Activated CD8-positive, alpha-beta T cell treated with anti-CD3 and anti-CD28 coated beads, Interleukin-2, amount 10 ng/mL, durations not matched to agents 7 days and 5 days (primary cell): ENCODE measurements around the gene GCNT3. TPM values are rescaled to one million over a fixed set of nuclear protein-coding genes. Genes with fewer than 3 reads are reported as not detected.

Experiments used
- ATAC-seq: fragments of 150-1000 bp; cut with Tn5 transposase; one replicate; pipeline ENCODE4 v1.10.0; 2021; ENCODE audit warnings: moderate library complexity
- CTCF ChIA-PET: fragments of 350-600 bp; sonication (Branson Sonifier 250); formaldehyde crosslinking; loops from one replicate; lab custom pipeline; 2021; ENCODE audit warnings: antibody characterized with exemption; lab: Charles Lee
- POLR2A ChIA-PET: fragments of 350-600 bp; sonication (Branson Sonifier 250); formaldehyde crosslinking; loops from one replicate; lab custom pipeline; 2021; ENCODE audit warnings: antibody characterized with exemption; lab: Charles Lee
- DNase-seq: peaks from one replicate; pipeline ENCODE4 v3.0.0-alpha.2; 2020
- H3K27ac Mint-ChIP-seq: one replicate; pipeline ENCODE4 v1.8.0; 2021; ENCODE audit warnings: mild to moderate bottlenecking, mixed read lengths
- H3K27me3 Mint-ChIP-seq: one replicate; pipeline ENCODE4 v1.8.0; 2021; ENCODE audit warnings: low read depth, mixed read lengths
- H3K36me3 Mint-ChIP-seq: one replicate; pipeline ENCODE4 v1.8.0; 2021; ENCODE audit warnings: low read depth, mixed read lengths
- H3K4me1 Mint-ChIP-seq: one replicate; pipeline ENCODE4 v1.8.0; 2021; ENCODE audit warnings: low read depth, mixed read lengths
- H3K4me3 Mint-ChIP-seq: one replicate; pipeline ENCODE4 v1.8.0; 2021; ENCODE audit warnings: mild to moderate bottlenecking, mixed read lengths
- H3K9me3 Mint-ChIP-seq: one replicate; pipeline ENCODE4 v1.8.0; 2022; ENCODE audit warnings: mixed read lengths; ENCODE audit not compliant: insufficient read depth
- total RNA-seq, 2 experiments: library from RNA; stranded (reverse); gene quantifications; one replicate each; pipeline ENCODE4 v1.2.3, GENCODE V29; 2021

GCNT3 gene
- total RNA-seq, 2 experiments from 2014 or later, result not detected

GRCh38 chr15:59591356-59591755 is 20.2 kb upstream of the GCNT3 start:
- peaks cover 13% of the 10 kb centered on the region for H3K27me3 Mint-ChIP-seq
- no peaks in the 10 kb centered on the region for H3K9me3 Mint-ChIP-seq
- peaks cover 18% of the 10 kb centered on the region for H3K4me1 Mint-ChIP-seq
- POLR2A ChIA-PET, result no interaction called here
- no peak overlapping the region for H3K4me3 Mint-ChIP-seq
- ATAC-seq, result no peak
- CTCF ChIA-PET, result interaction anchor here (0.6 to 1.2 kb wide), 3 partner anchors 13 to 402 kb away, joined by 3 to 4 read pairs (median 3); no protein-coding TSS in a partner anchor
- no peak overlapping the region for H3K27ac Mint-ChIP-seq
- H3K36me3 Mint-ChIP-seq, result no peaks in the 10 kb centered on the region
- no peak for DNase-seq

GRCh38 chr15:59594493-59594942 is 17.1 kb upstream of the GCNT3 start:
- H3K4me3 Mint-ChIP-seq, result no peak overlapping the region
- POLR2A ChIA-PET, result no interaction called here
- H3K36me3 Mint-ChIP-seq, result no peaks in the 10 kb centered on the region
- no peak for ATAC-seq
- no peak for DNase-seq
- peaks cover 13% of the 10 kb centered on the region for H3K4me1 Mint-ChIP-seq
- CTCF ChIA-PET, result interaction anchor here (1.1 to 1.4 kb wide), 2 partner anchors 18 to 65 kb away, joined by 3 to 6 read pairs; no protein-coding TSS in a partner anchor
- H3K27me3 Mint-ChIP-seq, result peaks cover 23% of the 10 kb centered on the region
- no peak overlapping the region for H3K27ac Mint-ChIP-seq
- H3K9me3 Mint-ChIP-seq, result no peaks in the 10 kb centered on the region

GRCh38 chr15:59594991-59595390 is 16.6 kb upstream of the GCNT3 start:
- DNase-seq (no peak), ATAC-seq (no peak)
- Mint-ChIP-seq H3K27me3 (peaks cover 22% of the 10 kb centered on the region), H3K9me3 (no peaks in the 10 kb centered on the region), H3K4me3 (no peak overlapping the region), H3K27ac (no peak overlapping the region), H3K4me1 (peaks cover 13% of the 10 kb centered on the region), H3K36me3 (no peaks in the 10 kb centered on the region)
- ChIA-PET POLR2A (no interaction called here), CTCF (no interaction called here)

GRCh38 chr15:59595434-59595915 is 16.1 kb upstream of the GCNT3 start:
- ChIA-PET POLR2A (no interaction called here), CTCF (no interaction called here)
- H3K4me3 Mint-ChIP-seq, result no peak overlapping the region

GRCh38 chr15:59596640-59597039 is 14.9 kb upstream of the GCNT3 start:
- Mint-ChIP-seq H3K4me1 (peaks cover 1% of the 10 kb centered on the region), H3K4me3 (no peak overlapping the region), H3K9me3 (peaks cover 3% of the 10 kb centered on the region), H3K36me3 (peaks cover 2% of the 10 kb centered on the region), H3K27me3 (peaks cover 21% of the 10 kb centered on the region), H3K27ac (no peak overlapping the region)
- DNase-seq (no peak), ATAC-seq (no peak)
- CTCF ChIA-PET, result no interaction called here
- POLR2A ChIA-PET, result no interaction called here

More at GRCh38 chr15:59595434-59595915, 16.1 kb upstream of the GCNT3 start:
- Mint-ChIP-seq H3K9me3 (no peaks in the 10 kb centered on the region), H3K36me3 (no peaks in the 10 kb centered on the region), H3K27me3 (peaks cover 22% of the 10 kb centered on the region), H3K4me1 (peaks cover 10% of the 10 kb centered on the region), H3K27ac (no peak overlapping the region)
- ATAC-seq (no peak), DNase-seq (no peak)

GRCh38 chr15:59598461-59598860 is 13.1 kb upstream of the GCNT3 start:
- CTCF ChIA-PET, result no interaction called here
- Mint-ChIP-seq H3K27me3 (peaks cover 21% of the 10 kb centered on the region), H3K27ac (no peak overlapping the region), H3K36me3 (peaks cover 2% of the 10 kb centered on the region), H3K9me3 (peaks cover 7% of the 10 kb centered on the region), H3K4me1 (no peaks in the 10 kb centered on the region), H3K4me3 (no peak overlapping the region)
- POLR2A ChIA-PET, result no interaction called here
- ATAC-seq, result no peak
- no peak for DNase-seq

GRCh38 chr15:59605994-59606393 is 5.6 kb upstream of the GCNT3 start:
- no peak for ATAC-seq
- Mint-ChIP-seq H3K9me3 (peaks cover 7% of the 10 kb centered on the region), H3K4me1 (no peaks in the 10 kb centered on the region), H3K27ac (no peak overlapping the region), H3K27me3 (peaks cover 15% of the 10 kb centered on the region), H3K4me3 (no peak overlapping the region), H3K36me3 (peaks cover 2% of the 10 kb centered on the region)
- POLR2A ChIA-PET, result no interaction called here
- no peak for DNase-seq
- CTCF ChIA-PET, result no interaction called here

GRCh38 chr15:59609730-59610712 is 1.6 kb upstream of the GCNT3 start:
- H3K27ac Mint-ChIP-seq, result no peak overlapping the region
- DNase-seq, result no peak
- H3K27me3 Mint-ChIP-seq, result peaks cover 14% of the 10 kb centered on the region
- H3K4me1 Mint-ChIP-seq, result peaks cover 3% of the 10 kb centered on the region
- no peak overlapping the region for H3K4me3 Mint-ChIP-seq
- H3K36me3 Mint-ChIP-seq, result peaks cover 2% of the 10 kb centered on the region
- ChIA-PET POLR2A (no interaction called here), CTCF (no interaction called here)
- ATAC-seq, result no peak
- peaks cover 3% of the 10 kb centered on the region for H3K9me3 Mint-ChIP-seq

- Mint-ChIP-seq H3K4me3 (no peak overlapping the region), H3K27me3 (peaks cover 20% of the 10 kb centered on the region), H3K27ac (no peak overlapping the region), H3K9me3 (peaks cover 4% of the 10 kb centered on the region), H3K36me3 (peaks cover 3% of the 10 kb centered on the region), H3K4me1 (peaks cover 4% of the 10 kb centered on the region)
- ATAC-seq (no peak), DNase-seq (no peak)
- ChIA-PET POLR2A (no interaction called here), CTCF (interaction anchor here (2.3 kb wide), 1 partner anchor 85 kb away, joined by 11 read pairs; no protein-coding TSS in a partner anchor)
These were observed 2.6 kb downstream of the GCNT3 start for GRCh38 chr15:59614153-59614552.

- H3K4me3 Mint-ChIP-seq, result no peak overlapping the region
- H3K9me3 Mint-ChIP-seq, result peaks cover 4% of the 10 kb centered on the region
- H3K36me3 Mint-ChIP-seq, result peaks cover 3% of the 10 kb centered on the region
- peaks cover 20% of the 10 kb centered on the region for H3K27me3 Mint-ChIP-seq
- no peak for DNase-seq
- ATAC-seq, result no peak
- POLR2A ChIA-PET, result no interaction called here
- peaks cover 4% of the 10 kb centered on the region for H3K4me1 Mint-ChIP-seq
- CTCF ChIA-PET, result interaction anchor here (1.2 to 2.3 kb wide), 3 partner anchors 76 to 86 kb away, joined by 4 to 11 read pairs (median 11); no protein-coding TSS in a partner anchor
- no peak overlapping the region for H3K27ac Mint-ChIP-seq
These were observed 4.1 kb downstream of the GCNT3 start for GRCh38 chr15:59615661-59616060.

GRCh38 chr15:59616379-59616778 is 4.8 kb downstream of the GCNT3 start:
- POLR2A ChIA-PET, result no interaction called here
- no peak for ATAC-seq
- peaks cover 20% of the 10 kb centered on the region for H3K27me3 Mint-ChIP-seq
- peaks cover 4% of the 10 kb centered on the region for H3K9me3 Mint-ChIP-seq
- H3K36me3 Mint-ChIP-seq, result peaks cover 3% of the 10 kb centered on the region
- CTCF ChIA-PET, result interaction anchor here (0.7 to 2.3 kb wide), 4 partner anchors 19 to 87 kb away, joined by 3 to 11 read pairs (median 8); no protein-coding TSS in a partner anchor
- H3K4me1 Mint-ChIP-seq, result peaks cover 4% of the 10 kb centered on the region
- no peak overlapping the region for H3K4me3 Mint-ChIP-seq
- no peak overlapping the region for H3K27ac Mint-ChIP-seq
- DNase-seq, result no peak

- POLR2A ChIA-PET, result no interaction called here
- Mint-ChIP-seq H3K27me3 (peaks cover 17% of the 10 kb centered on the region), H3K9me3 (peaks cover 4% of the 10 kb centered on the region), H3K27ac (no peak overlapping the region), H3K4me3 (no peak overlapping the region), H3K4me1 (peaks cover 4% of the 10 kb centered on the region), H3K36me3 (peaks cover 3% of the 10 kb centered on the region)
- DNase-seq (no peak), ATAC-seq (no peak)
- CTCF ChIA-PET, result interaction anchor here (2.4 kb wide), 1 partner anchor 89 kb away, joined by 7 read pairs; no protein-coding TSS in a partner anchor
These were observed 6.8 kb downstream of the GCNT3 start for GRCh38 chr15:59618406-59618805.
